ENCODE results near the gene ZNF232. TPM values are rescaled to one million over a fixed set of nuclear protein-coding genes. Genes with fewer than 3 reads are reported as not detected.

ZNF232 gene
- total and polyA plus RNA-seq, 2 of the 13 experiments (the other 11 are each of a cell fraction or from before 2014, with no cell fraction given): 7.8 to 28.7 TPM

- no peak overlapping the region for H2AFZ ChIP-seq (ENCODE audit: low read length)
- no TSS peak for BruUV-seq (replicated peaks)
- in situ Hi-C loops (cut with HindIII; ENCODE audit: extremely low pct_ligation_motif_present, low pct_unique_long_range_greater_than_20kb): no loop called here
- H3K79me2 ChIP-seq (ENCODE audit: insufficient read depth, low read length): no peaks in the 10 kb centered on the region
- no peak for FAIRE-seq
- peak; percentile 58 for ATAC-seq
- POLR2A ChIA-PET: no interaction called here
- no peak for DNase-seq (ENCODE audit: low spot score)
- H3K36me3 ChIP-seq (replicated peaks in 1 of 2; ENCODE audit: control insufficient read depth in 1 of 2, insufficient read depth in 2 of 2, low read length in 2 of 2): no peaks in the 10 kb centered on the region
- intact Hi-C loops (cut with micrococcal nuclease; ENCODE audit: unreplicated experiment): no loop called here
- no peaks in the 10 kb centered on the region for H3K9me3 ChIP-seq (ENCODE audit: low read length)
- H3K4me3 ChIP-seq (replicated peaks in 1 of 3; ENCODE audit: insufficient read depth in 1 of 3, low read depth in 2 of 3, low read length in 3 of 3): no peak overlapping the region
- no peak overlapping the region for H3K27ac ChIP-seq (ENCODE audit: extremely low read length, insufficient read depth, low read length)
- CTCF ChIA-PET (ENCODE audit: low intra/inter-chr PET ratio, low total read pairs): no interaction called here
- H4K20me1 ChIP-seq (ENCODE audit: insufficient read depth, low read length): no peaks in the 10 kb centered on the region
- peaks cover 0 to 3% of the 10 kb centered on the region in 2 experiments; a peak in 2 of 5 replicates for H3K27me3 ChIP-seq (ENCODE audit: control insufficient read depth in 1 of 2, insufficient read depth in 2 of 2, low read length in 2 of 2)
- 30% methylated on average over 3 of the region's 6 CpGs for WGBS (ENCODE audit: low lambda C conversion rate)
- H3K9ac ChIP-seq (ENCODE audit: insufficient read depth, low read depth, low read length): no peak overlapping the region
- no peak overlapping the region for H3K4me2 ChIP-seq (ENCODE audit: low read depth, low read length)
- peaks cover 28% of the 10 kb centered on the region for H3K4me1 ChIP-seq (ENCODE audit: insufficient read depth, low read length)
- TF ChIP-seq E2F5 (CRISPR knock-in tag; conservative IDR thresholded peaks at IDR 0.05) (no peak), HNF4G (IDR thresholded peaks at IDR 0.05; ENCODE audit: borderline replicate concordance, low read depth, low read length) (no peak), HNF4G (CRISPR knock-in tag; IDR thresholded peaks at IDR 0.05; ENCODE audit: borderline replicate concordance, low read depth) (no peak), ZNF263 (CRISPR knock-in tag; IDR thresholded peaks at IDR 0.05) (no peak), GATA4 (IDR thresholded peaks at IDR 0.05; ENCODE audit: borderline replicate concordance, low read depth) (no peak), MXI1 (IDR thresholded peaks at IDR 0.05; ENCODE audit: borderline replicate concordance, low read depth, low read length) (no peak), MLXIP (CRISPR knock-in tag; IDR thresholded peaks at IDR 0.05; ENCODE audit: borderline replicate concordance) (no peak)
- TF ChIP-seq, protein P1, sequence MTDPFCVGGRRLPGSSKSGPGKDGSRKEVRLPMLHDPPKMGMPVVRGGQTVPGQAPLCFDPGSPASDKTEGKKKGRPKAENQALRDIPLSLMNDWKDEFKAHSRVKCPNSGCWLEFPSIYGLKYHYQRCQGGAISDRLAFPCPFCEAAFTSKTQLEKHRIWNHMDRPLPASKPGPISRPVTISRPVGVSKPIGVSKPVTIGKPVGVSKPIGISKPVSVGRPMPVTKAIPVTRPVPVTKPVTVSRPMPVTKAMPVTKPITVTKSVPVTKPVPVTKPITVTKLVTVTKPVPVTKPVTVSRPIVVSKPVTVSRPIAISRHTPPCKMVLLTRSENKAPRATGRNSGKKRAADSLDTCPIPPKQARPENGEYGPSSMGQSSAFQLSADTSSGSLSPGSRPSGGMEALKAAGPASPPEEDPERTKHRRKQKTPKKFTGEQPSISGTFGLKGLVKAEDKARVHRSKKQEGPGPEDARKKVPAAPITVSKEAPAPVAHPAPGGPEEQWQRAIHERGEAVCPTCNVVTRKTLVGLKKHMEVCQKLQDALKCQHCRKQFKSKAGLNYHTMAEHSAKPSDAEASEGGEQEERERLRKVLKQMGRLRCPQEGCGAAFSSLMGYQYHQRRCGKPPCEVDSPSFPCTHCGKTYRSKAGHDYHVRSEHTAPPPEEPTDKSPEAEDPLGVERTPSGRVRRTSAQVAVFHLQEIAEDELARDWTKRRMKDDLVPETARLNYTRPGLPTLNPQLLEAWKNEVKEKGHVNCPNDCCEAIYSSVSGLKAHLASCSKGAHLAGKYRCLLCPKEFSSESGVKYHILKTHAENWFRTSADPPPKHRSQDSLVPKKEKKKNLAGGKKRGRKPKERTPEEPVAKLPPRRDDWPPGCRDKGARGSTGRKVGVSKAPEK (CRISPR knock-in tag; IDR thresholded peaks at IDR 0.05; ENCODE audit: borderline replicate concordance): no peak
- TF ChIP-seq, protein P2, sequence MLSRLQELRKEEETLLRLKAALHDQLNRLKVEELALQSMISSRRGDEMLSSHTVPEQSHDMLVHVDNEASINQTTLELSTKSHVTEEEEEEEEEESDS (CRISPR knock-in tag; IDR thresholded peaks at IDR 0.05; ENCODE audit: borderline replicate concordance): no peak
- TF ChIP-seq, protein P3, sequence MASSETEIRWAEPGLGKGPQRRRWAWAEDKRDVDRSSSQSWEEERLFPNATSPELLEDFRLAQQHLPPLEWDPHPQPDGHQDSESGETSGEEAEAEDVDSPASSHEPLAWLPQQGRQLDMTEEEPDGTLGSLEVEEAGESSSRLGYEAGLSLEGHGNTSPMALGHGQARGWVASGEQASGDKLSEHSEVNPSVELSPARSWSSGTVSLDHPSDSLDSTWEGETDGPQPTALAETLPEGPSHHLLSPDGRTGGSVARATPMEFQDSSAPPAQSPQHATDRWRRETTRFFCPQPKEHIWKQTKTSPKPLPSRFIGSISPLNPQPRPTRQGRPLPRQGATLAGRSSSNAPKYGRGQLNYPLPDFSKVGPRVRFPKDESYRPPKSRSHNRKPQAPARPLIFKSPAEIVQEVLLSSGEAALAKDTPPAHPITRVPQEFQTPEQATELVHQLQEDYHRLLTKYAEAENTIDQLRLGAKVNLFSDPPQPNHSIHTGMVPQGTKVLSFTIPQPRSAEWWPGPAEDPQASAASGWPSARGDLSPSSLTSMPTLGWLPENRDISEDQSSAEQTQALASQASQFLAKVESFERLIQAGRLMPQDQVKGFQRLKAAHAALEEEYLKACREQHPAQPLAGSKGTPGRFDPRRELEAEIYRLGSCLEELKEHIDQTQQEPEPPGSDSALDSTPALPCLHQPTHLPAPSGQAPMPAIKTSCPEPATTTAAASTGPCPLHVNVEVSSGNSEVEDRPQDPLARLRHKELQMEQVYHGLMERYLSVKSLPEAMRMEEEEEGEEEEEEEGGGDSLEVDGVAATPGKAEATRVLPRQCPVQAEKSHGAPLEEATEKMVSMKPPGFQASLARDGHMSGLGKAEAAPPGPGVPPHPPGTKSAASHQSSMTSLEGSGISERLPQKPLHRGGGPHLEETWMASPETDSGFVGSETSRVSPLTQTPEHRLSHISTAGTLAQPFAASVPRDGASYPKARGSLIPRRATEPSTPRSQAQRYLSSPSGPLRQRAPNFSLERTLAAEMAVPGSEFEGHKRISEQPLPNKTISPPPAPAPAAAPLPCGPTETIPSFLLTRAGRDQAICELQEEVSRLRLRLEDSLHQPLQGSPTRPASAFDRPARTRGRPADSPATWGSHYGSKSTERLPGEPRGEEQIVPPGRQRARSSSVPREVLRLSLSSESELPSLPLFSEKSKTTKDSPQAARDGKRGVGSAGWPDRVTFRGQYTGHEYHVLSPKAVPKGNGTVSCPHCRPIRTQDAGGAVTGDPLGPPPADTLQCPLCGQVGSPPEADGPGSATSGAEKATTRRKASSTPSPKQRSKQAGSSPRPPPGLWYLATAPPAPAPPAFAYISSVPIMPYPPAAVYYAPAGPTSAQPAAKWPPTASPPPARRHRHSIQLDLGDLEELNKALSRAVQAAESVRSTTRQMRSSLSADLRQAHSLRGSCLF (CRISPR knock-in tag; IDR thresholded peaks at IDR 0.05; ENCODE audit: borderline replicate concordance): no peak
These were observed 6.5 kb upstream of the ZNF232 start for GRCh38 chr17:5118219-5118618.
